DMS 273 (cell line): ENCODE measurements around the gene SHROOM1.
A peak's percentile ranks its signal among the peaks of the same experiment; 100 is the strongest.

Source experiments
- DNase-seq: peaks from one replicate; lab custom pipeline; 2025; ENCODE audit not compliant: unreplicated experiment; lab: John Stamatoyannopoulos, UW

Gene SHROOM1

GRCh38 chr5:132825033-132825833 lies 5.2 kb downstream of the SHROOM1 start:
- DNase-seq = no peak

- DNase-seq = no peak
Measured at GRCh38 chr5:132824426-132824825, 6.0 kb downstream of the SHROOM1 start.

- DNase-seq = no peak
Measured at GRCh38 chr5:132823481-132824050, 6.9 kb downstream of the SHROOM1 start.

GRCh38 chr5:132822650-132823480 lies 7.6 kb downstream of the SHROOM1 start:
- peak; percentile 70 for DNase-seq

GRCh38 chr5:132821791-132822190 lies 8.7 kb downstream of the SHROOM1 start:
- peak; percentile 61 for DNase-seq

- DNase-seq = no peak
Measured at GRCh38 chr5:132821350-132821749, 9.1 kb downstream of the SHROOM1 start.

GRCh38 chr5:132820162-132820754 lies 10.2 kb downstream of the SHROOM1 start:
- DNase-seq = peak; percentile 97

GRCh38 chr5:132819468-132819867 lies 11.0 kb downstream of the SHROOM1 start:
- no peak for DNase-seq

- no peak for DNase-seq
Measured at GRCh38 chr5:132817011-132817410, 13.4 kb downstream of the SHROOM1 start.

- DNase-seq = no peak
Measured at GRCh38 chr5:132816554-132816953, 13.9 kb downstream of the SHROOM1 start.

GRCh38 chr5:132816083-132816482 lies 14.4 kb downstream of the SHROOM1 start:
- no peak for DNase-seq

- DNase-seq = no peak
Measured at GRCh38 chr5:132815454-132815853, 15.0 kb downstream of the SHROOM1 start.

- no peak for DNase-seq
Measured at GRCh38 chr5:132814503-132815294, 15.7 kb downstream of the SHROOM1 start.

GRCh38 chr5:132813599-132814502 lies 16.6 kb downstream of the SHROOM1 start:
- DNase-seq = peak; percentile 82

- DNase-seq = peak; percentile 89
Measured at GRCh38 chr5:132812781-132813598, 17.5 kb downstream of the SHROOM1 start, which contains the start of gene SOWAHA. Gene SOWAHA, plus strand, starts transcription at chr5:132813302. Its CDS starts 320 bp downstream, at chr5:132813622.

GRCh38 chr5:132812123-132812765 lies 18.2 kb downstream of the SHROOM1 start:
- DNase-seq = peak; percentile 82

GRCh38 chr5:132810605-132811004 lies 19.8 kb downstream of the SHROOM1 start:
- no peak for DNase-seq

- no peak for DNase-seq
Measured at GRCh38 chr5:132808866-132809265, 21.6 kb downstream of the SHROOM1 start.
